Parathyroid adenoma (tissue), 2 donors: ENCODE results near the gene ASZ1.

Experiments used
- H2AFZ ChIP-seq: fragments of 300-600 bp; sonication (generic); one replicate; pipeline ENCODE4 v1.7.0; 2017; ENCODE audit warnings: antibody characterized with exemption, mild to moderate bottlenecking
- H3K27ac ChIP-seq: fragments of 300-600 bp; sonication (generic); one replicate; pipeline ENCODE4 v1.7.0; 2017
- H3K27me3 ChIP-seq: fragments of 300-600 bp; sonication (generic); one replicate; pipeline ENCODE4 v1.7.0; 2017; ENCODE audit warnings: low read length; ENCODE audit not compliant: control insufficient read depth, insufficient read depth
- H3K36me3 ChIP-seq: fragments of 300-600 bp; sonication (generic); one replicate; pipeline ENCODE4 v1.7.0; 2017; ENCODE audit warnings: low read length; ENCODE audit not compliant: control insufficient read depth, insufficient read depth
- H3K4me1 ChIP-seq: fragments of 300-600 bp; sonication (generic); one replicate; pipeline ENCODE4 v1.7.0; 2017; ENCODE audit warnings: control low read depth
- H3K4me2 ChIP-seq: fragments of 300-600 bp; sonication (generic); one replicate; pipeline ENCODE4 v1.7.0; 2017; ENCODE audit warnings: low read length
- H3K4me3 ChIP-seq: fragments of 300-600 bp; sonication (generic); one replicate; pipeline ENCODE4 v1.7.0; 2017; ENCODE audit warnings: low read depth, low read length
- H3K79me2 ChIP-seq: fragments of 300-600 bp; sonication (generic); one replicate; pipeline ENCODE4 v1.7.0; 2017; ENCODE audit warnings: control low read depth
- H3K9ac ChIP-seq: fragments of 300-600 bp; sonication (generic); one replicate; pipeline ENCODE4 v1.7.0; 2017; ENCODE audit warnings: mild to moderate bottlenecking
- H3K9me3 ChIP-seq: fragments of 300-600 bp; sonication (generic); one replicate; pipeline ENCODE4 v1.7.0; 2017; ENCODE audit warnings: low read length; ENCODE audit not compliant: control insufficient read depth
- TF ChIP-seq, protein P1 (sequence below): fragments of 300-600 bp; sonication (generic); IDR thresholded peaks from one replicate; pipeline ENCODE4 v1.7.0; 2017; ENCODE audit warnings: antibody characterized with exemption, mild to moderate bottlenecking
- donor health status: primary hyperparathyroidism.

Gene ASZ1

GRCh38 chr7:117408831-117409230 is 18.5 kb downstream of the ASZ1 start:
- H3K4me1 ChIP-seq = no peaks in the 10 kb centered on the region
- no peak overlapping the region for H3K27ac ChIP-seq
- H2AFZ ChIP-seq = no peak overlapping the region
- no peak overlapping the region for H3K4me2 ChIP-seq
- no peaks in the 10 kb centered on the region for H3K36me3 ChIP-seq
- H3K4me3 ChIP-seq = no peak overlapping the region
- no peak overlapping the region for H3K9ac ChIP-seq
- TF ChIP-seq, protein P1, sequence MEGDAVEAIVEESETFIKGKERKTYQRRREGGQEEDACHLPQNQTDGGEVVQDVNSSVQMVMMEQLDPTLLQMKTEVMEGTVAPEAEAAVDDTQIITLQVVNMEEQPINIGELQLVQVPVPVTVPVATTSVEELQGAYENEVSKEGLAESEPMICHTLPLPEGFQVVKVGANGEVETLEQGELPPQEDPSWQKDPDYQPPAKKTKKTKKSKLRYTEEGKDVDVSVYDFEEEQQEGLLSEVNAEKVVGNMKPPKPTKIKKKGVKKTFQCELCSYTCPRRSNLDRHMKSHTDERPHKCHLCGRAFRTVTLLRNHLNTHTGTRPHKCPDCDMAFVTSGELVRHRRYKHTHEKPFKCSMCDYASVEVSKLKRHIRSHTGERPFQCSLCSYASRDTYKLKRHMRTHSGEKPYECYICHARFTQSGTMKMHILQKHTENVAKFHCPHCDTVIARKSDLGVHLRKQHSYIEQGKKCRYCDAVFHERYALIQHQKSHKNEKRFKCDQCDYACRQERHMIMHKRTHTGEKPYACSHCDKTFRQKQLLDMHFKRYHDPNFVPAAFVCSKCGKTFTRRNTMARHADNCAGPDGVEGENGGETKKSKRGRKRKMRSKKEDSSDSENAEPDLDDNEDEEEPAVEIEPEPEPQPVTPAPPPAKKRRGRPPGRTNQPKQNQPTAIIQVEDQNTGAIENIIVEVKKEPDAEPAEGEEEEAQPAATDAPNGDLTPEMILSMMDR = no peak
- no peaks in the 10 kb centered on the region for H3K9me3 ChIP-seq
- H3K79me2 ChIP-seq = no peaks in the 10 kb centered on the region
- no peaks in the 10 kb centered on the region for H3K27me3 ChIP-seq

DNA sequence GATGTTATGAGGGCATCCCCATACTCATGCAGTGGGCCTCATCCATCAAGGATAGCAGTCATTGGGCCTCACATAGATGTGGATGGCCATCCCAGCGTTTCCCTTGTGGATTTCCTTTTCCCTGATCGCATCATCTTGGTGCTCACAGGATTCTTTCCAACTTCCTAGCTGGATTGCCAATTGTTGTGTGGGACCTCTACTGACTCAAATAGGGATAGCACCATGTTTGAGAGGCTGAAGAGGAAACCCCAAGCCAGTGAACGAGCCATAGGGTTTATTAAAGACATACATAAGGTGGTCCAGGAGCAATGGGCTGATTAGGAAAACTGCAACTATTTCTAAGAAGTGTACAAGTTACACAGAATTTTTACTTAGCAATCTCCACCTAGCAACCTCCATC is 21.8 kb downstream of the ASZ1 start:
- H3K36me3 ChIP-seq = no peaks in the 10 kb centered on the region
- H2AFZ ChIP-seq = no peak overlapping the region
- H3K4me3 ChIP-seq = no peak overlapping the region
- TF ChIP-seq, protein P1 = no peak
- no peaks in the 10 kb centered on the region for H3K9me3 ChIP-seq
- H3K79me2 ChIP-seq = no peaks in the 10 kb centered on the region
- no peaks in the 10 kb centered on the region for H3K27me3 ChIP-seq
- H3K4me1 ChIP-seq = no peaks in the 10 kb centered on the region
- no peak overlapping the region for H3K4me2 ChIP-seq
- H3K9ac ChIP-seq = no peak overlapping the region
- no peak overlapping the region for H3K27ac ChIP-seq

GRCh38 chr7:117403737-117404136 is 23.6 kb downstream of the ASZ1 start:
- H2AFZ ChIP-seq = no peak overlapping the region
- no peaks in the 10 kb centered on the region for H3K36me3 ChIP-seq
- TF ChIP-seq, protein P1 = no peak
- H3K27me3 ChIP-seq = no peaks in the 10 kb centered on the region
- no peaks in the 10 kb centered on the region for H3K79me2 ChIP-seq
- no peaks in the 10 kb centered on the region for H3K4me1 ChIP-seq
- H3K9ac ChIP-seq = no peak overlapping the region
- H3K4me3 ChIP-seq = no peak overlapping the region
- no peak overlapping the region for H3K4me2 ChIP-seq
- no peak overlapping the region for H3K27ac ChIP-seq
- no peaks in the 10 kb centered on the region for H3K9me3 ChIP-seq

DNA sequence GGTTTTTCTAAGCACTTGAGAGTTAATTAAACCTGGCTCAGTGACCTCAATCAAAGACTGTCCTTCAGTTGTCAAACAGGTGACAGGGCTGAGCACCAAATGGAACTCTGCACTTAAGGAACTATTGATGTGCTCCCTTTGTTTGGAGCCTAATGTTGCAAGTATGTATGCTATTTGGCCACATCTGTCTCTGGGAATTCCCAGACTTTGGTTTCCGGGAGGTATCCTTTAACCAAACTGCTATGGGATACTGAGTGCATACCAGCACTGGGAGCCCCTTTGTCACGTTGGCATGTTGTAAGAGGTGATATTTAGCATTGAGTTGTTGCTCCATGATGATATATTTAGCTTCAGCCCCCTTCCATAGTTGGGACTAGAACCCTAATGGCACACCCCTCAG is 25.2 kb downstream of the ASZ1 start:
- H3K9ac ChIP-seq = no peak overlapping the region
- H2AFZ ChIP-seq = no peak overlapping the region
- H3K9me3 ChIP-seq = no peaks in the 10 kb centered on the region
- no peaks in the 10 kb centered on the region for H3K27me3 ChIP-seq
- H3K27ac ChIP-seq = no peak overlapping the region
- no peaks in the 10 kb centered on the region for H3K36me3 ChIP-seq
- H3K4me1 ChIP-seq = no peaks in the 10 kb centered on the region
- H3K4me2 ChIP-seq = no peak overlapping the region
- TF ChIP-seq, protein P1 = no peak
- no peaks in the 10 kb centered on the region for H3K79me2 ChIP-seq
- no peak overlapping the region for H3K4me3 ChIP-seq

DNA sequence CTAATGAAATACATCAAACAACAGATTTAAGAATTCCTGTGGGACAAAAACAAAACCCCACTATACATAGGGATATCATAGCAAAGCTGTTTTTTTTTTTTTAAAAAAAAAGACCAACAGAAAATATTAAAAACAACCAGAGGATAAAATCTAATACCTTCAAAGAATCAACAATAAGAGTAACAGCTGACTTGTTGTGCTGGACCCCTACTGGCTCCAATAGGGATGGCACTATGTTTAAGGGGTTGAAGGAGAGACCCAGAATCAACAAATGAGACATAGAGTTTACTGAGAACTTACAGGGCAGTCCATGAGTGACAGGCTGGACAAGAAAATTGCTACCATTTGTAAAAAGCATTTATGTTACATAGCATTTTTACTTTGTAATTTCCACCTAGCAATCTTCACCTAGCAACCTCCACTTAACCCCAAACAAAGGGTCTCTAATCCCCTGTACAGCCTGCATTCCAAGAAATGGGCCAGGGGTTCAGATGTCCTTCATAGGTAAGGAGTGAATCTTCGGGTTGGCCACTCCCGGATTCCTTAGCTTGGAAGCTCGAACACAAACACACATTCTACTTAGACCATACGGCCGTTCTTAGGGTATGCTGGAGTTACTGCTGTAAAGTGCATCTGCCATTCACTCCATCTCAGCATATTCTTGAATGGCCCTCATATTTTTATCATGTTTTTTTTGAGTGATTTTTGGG is 25.8 kb downstream of the ASZ1 start:
- no peaks in the 10 kb centered on the region for H3K36me3 ChIP-seq
- no peak overlapping the region for H2AFZ ChIP-seq
- H3K9ac ChIP-seq = no peak overlapping the region
- H3K27ac ChIP-seq = no peak overlapping the region
- no peaks in the 10 kb centered on the region for H3K4me1 ChIP-seq
- no peaks in the 10 kb centered on the region for H3K9me3 ChIP-seq
- H3K79me2 ChIP-seq = no peaks in the 10 kb centered on the region
- H3K4me2 ChIP-seq = no peak overlapping the region
- TF ChIP-seq, protein P1 = no peak
- H3K27me3 ChIP-seq = no peaks in the 10 kb centered on the region
- H3K4me3 ChIP-seq = no peak overlapping the region
